Stimulated activated CD4-positive, alpha-beta T cell treated with anti-CD3 and anti-CD28 coated beads, TNF-alpha, amount 100 ng/mL, for 48 hours (primary cell): ENCODE results near the gene DENND2A.
"Not testable (repeated sequence)": the region's sequence is repeated elsewhere in the genome, so short reads cannot be mapped to it uniquely, and the experiment has no call there.

Source experiments
- DNase-seq, 3 donors: peaks; one replicate each; pipeline ENCODE4 v3.0.0-alpha.2; 2020; ENCODE audit warnings: low read depth in 3 of 3

Gene DENND2A

GRCh38 chr7:140646931-140647647, 6.5 kb upstream of the DENND2A start:
- no peak for DNase-seq

- DNase-seq, result no peak
Observed at GRCh38 chr7:140645166-140645900, 4.7 kb upstream of the DENND2A start.

DNA sequence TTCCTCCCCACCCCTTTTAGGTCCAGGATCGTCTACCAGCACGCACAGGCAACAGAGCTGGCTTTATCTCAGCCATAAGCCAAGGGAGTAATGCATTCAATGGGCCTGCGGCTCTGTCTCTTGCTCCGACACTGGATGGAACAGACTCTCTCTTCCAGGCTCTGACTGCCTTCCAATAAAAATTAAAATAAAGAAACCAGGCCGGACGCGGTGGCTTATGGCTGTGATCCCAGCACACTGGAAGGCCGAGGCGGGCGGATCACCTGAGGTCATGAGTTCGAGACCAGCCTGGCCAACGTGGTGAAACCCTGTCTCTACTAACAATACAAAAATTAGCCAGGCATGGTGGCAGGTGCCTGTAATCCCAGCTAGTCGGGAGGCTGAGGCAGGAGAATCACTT, 4.1 kb upstream of the DENND2A start:
- DNase-seq, result not testable (repeated sequence)

DNA sequence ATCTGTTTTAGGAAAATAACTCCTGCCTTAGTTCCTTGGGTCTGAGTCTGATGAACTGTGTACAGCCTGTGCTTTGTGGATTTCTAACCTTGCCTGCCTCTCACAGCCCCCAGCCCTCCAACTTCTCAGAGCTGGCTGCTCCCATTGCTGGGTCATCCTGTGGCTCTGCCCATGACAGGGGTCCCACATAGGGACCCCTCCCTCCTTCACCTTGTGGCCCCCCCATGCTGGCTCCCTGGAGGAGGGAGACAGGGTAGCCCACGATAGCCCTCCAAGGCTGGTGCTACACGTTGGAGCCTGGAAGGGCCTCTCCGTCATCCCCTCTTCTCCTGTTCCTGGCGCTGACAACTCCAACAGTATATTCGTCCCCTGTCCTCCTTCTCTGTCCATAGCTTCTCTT, 2.8 kb upstream of the DENND2A start:
- DNase-seq, result no peak

- no peak for DNase-seq
Observed at GRCh38 chr7:140641524-140642195, 1.0 kb upstream of the DENND2A start.

DNA sequence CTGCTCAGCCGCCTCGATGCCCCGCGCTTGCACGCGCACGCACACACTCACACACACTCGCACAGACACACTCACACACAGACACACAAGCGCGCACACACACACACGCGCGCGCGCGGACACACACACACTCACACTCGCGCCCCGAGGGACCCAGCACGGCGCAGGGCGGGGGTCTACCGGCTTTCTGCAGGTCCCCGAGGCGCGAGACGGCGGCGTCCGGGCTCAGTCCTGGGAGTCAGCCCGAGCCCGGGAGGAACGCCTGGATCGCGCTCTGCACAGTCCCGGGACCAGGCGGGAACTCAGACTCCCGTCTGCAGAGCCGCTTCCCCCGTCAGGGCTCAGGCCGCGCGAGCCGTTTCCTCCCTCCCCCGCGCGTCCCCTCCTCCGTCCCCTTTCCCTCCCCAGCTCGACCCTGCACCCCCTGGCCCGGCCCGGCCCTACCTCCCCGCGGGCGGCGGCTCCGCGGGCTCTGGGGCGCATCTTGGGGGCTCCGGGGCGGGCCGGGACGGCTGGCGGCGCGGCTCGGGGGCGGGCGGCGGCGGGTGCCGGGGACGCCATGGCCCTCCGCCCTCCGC, 464 bp downstream of the DENND2A start:
- DNase-seq, result no peak

DNA sequence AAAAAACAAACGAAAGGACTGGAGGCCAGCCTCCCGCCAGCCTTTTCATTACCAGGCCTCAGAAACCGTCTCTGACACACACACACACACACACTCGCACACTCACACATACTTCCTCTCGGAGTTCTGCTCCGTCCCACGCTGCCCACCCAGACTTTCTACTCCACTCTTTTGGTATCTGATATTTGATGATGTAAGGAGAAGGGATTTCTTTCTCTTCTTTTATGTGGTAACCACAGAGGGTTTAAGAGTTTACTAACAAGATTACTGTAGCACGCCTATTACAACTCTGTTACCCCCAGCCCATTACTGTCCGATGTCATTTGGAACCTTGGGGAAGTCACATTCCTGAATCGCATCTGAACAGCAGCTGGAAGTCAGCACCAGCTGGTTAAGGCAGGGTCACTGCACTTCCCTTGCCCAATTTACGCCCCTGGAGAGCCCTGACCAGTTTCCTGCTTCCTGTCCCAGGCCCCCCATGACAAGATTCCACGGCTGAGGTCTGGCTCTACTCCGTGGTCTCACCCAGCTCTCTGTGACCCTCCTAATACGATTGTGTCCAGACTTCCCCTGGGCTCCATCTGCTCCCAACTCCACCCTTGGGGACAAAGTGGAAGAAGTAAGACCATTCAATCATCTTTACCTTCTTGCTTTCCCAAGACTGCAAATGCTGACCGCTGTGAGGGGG, 1.1 kb downstream of the DENND2A start:
- DNase-seq, result no peak

GRCh38 chr7:140638173-140638791, 2.3 kb downstream of the DENND2A start:
- DNase-seq, result no peak

DNA sequence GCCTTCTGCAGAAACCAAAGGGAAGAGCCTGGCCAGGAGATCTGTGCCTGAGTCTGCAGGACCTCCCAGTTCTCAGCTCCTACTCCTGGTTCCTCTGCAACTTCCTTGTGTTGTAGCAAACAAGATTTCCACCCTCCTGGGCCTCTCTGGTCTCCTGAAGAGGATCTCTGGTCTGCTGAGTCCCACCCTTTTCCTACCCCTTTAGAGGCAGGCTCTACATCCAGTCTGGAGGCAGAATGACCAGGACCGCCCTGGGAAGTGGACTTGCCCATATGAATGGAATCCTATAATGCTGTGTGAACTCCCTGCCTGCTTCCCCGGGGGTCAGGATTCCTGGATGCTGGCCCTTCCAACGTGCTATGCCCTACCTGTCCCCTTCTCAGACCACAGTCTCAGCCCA, 3.2 kb downstream of the DENND2A start:
- no peak for DNase-seq

DNA sequence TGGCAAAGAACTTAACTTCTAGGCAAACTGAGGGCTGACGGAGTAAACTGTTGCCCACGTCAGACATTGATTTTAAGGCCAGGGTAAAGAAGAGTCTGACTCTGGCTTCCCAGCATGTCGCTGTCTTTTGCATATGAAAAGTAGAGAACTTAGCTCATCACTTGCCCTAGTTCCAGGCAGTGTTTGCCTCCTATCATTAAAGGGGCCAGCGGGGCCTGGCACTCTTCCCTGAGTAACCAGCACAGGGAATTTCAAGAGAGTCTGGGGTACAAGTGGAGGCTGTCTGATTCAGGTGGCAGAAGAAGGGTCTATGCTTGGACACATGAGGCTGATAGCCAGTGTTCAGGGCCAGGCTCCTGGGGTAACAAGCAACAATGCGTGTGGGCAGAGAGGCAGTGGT, 4.8 kb downstream of the DENND2A start:
- no peak for DNase-seq

GRCh38 chr7:140635345-140635744, 5.3 kb downstream of the DENND2A start:
- DNase-seq, result no peak

DNA sequence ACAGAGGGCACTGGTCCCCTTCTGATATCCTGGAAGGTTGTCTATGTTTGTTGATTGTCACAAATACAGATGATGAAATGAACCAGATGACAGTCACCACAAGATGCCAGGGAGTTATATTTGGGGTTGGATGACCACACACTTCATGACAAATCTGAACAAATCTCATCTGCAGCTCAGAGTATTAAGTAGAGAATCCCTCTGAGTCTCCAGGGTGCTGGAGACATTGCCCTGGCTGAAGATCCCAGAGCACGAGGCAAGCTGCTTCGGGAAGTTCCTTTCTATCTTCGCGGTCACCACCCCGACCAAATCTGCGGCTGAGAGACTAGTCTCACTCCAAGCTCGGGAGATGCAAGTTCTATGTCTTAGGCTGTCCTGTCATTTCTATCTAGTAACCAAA, 9.0 kb downstream of the DENND2A start:
- DNase-seq, result no peak

DNA sequence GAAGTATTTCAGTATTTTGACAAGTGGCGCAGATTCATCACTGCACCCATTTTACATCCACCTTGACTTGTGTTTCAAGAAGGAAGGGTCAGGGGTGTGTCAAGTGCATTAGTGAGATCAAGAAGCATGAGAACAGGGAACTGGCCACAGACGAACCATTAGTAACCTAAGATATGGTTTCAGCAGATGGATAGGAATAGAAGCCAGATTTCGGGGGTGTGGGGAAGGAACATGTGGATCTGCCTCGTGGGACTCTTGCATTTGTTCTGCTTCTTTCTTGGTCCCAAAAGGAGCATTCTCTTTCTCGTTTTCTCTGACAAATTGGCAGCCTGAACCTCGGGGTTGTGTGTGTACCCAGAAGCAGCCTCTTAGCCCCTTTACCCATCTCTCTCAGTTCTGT, 9.6 kb downstream of the DENND2A start:
- no peak for DNase-seq

DNA sequence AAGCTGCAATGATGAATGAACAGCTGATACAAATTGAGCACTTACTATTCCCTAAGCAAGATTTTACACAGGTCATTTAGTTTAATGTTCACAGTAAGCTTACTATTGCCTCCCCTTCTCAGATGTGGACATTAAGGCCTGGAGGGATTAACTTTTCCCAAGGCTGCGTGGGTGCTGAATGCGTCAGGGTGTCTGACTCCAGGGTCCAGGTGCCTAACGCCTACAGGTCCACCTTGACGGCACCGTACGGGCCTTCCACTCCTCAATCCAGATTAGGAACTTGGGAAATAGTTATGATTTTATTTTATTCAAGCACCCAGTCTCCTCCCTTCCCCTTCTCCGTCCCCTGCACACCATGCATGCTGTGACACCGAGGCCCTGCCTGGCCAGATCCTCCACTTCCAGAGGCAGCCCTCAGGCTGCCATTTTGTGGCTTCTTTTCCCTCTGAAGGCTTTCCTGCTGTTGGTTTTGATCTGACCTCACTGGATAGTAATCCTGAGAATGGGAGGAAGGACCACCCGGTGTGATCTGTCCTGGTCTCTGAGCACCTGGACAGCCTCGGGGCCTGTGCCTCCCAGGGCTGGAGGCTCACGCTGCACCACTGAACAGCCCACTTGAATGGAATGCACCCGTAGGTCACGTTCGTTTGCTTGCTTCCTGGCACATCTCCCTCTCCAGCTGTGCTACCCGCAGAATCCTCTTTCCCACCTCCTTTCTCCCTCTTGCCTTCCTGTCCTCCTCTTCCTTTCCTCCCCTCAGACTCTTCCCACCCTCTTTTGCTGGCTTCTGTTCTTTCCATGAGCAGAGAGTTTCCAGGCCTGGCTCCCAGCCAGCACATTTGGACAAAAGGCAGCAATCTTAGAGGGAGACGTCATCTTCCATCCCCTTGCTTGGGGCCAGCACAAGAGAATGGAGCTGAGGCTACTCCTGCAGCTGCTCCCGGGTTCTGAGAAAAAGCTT, 14.4 kb downstream of the DENND2A start:
- no peak for DNase-seq

- not testable (repeated sequence) for DNase-seq
Observed at GRCh38 chr7:140625192-140625558, 15.4 kb downstream of the DENND2A start.

DNA sequence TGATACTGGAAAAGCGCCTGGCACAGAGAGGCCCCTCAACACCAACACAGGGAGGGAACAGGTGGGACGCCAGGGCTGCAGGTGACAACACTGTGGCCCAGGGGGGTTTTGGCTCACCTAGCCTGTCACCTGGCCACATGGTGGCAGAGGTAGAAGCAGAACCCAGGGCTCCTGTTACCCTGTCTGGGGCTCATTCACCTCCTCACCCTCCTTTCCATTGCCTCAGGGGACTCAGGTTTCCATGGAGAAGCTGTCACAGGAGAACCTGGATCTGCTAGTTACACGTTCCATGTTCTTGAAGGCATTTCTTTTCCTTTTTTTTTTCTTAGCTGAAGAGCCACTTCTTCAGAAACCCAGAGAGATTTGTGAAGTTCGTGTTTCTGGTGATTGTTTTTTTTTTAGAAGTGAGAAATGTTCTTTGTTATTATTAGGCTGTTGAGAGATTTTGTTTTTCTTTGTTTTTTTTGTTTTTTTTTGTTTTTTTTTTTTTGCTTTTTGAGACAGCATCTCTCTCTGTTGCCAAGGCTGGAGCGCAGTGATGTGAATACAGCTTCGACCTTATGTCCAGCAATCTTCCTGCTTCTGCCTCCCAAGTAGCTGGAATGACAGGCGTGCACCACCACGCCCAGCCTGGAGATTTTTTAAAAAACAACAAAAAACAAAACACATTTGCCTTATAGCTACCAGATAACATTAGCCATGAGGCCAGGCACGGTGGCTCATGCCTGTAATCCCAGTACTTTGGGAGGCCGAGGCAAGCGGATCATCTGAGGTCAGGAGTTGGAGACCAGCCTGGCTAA, 16.0 kb downstream of the DENND2A start:
- no peak for DNase-seq

DNA sequence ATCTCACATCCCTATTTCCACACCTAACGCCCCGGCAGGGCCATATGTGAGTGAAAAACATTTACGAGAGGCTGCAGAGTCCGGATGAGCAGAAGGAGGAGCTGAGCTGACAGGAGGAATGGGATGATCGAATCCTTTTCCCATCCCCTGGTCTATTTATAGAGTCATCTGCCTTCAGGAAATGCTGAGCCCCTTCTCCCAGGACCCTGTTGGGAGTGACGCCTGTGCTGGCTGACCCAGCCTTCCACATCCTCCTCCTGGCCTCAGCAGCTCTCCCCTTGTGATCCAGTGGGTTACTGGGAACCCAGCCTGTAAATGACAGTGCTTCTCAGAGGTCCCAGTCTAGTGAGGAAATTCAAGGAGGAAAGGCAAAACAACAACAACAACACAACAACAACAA, 16.6 kb downstream of the DENND2A start:
- DNase-seq, result no peak

DNA sequence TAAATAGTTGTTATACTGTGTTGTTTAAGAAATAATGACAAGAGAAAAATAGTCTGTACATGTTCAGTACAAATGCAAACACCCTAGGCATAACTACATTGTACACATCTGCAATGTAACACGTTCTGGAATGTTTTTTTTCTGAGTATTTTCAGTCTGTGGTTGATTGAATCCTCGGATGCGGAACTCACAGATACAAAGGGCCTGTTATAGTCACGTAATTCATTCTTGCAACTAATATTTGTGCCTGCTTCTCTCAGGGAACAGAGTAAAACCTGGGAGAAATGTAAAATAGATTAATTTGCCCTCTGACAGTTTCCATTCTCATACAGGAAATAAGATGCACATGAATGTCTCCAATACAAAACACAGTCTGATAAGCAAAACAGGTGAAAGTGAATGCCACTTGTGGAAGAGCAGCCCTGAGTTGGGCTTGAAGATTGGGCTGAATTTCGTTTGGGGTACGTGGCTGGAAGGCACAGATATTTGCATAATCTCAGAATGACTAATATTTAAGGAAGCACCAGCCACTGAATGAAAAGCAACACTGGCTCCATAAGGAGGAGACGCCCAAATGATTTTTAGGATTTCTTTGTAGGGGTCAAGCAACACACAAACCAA, 19.1 kb downstream of the DENND2A start:
- no peak for DNase-seq

DNA sequence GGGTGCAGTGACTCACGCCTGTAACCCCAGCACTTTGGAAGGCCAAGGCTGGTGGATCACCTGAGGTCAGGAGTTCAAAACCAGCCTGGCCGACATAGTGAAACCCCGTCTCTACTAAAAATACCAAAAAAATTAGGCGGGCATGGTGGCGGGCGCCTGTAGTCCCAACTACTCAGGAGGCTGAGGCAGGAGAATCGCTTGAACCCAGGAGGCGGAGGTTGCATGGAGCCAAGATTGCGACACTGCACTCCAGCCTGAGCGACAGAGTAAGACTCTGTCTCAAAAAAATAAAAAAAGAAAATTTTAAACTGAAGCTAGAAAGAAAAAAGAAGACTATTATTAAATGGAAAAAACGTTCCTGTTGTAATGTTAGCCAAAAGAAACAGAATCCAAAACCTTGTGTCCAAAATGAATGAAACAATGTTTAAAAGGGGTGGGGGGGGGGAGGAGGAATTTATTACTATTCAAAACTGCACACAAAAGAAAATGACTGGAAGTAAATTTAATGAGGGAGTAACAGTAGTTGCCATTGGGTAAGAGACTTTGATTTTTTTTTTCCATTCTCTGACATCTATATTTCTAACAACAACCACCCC, 20.6 kb downstream of the DENND2A start:
- not testable (repeated sequence) for DNase-seq
